K562 (cell line): ENCODE data around the gene SIGLEC1. TPM values are rescaled to one million over a fixed set of nuclear protein-coding genes. Genes with fewer than 3 reads are reported as not detected.

Source experiments
- REST ChIP-seq, 2 experiments: fragments of 450-650 bp; formaldehyde crosslinking in 1 of 2; IDR thresholded peaks; 2 replicates each; pipeline versions ENCODE4 v1.4.0 to v1.6.1; 2014 to 2020; ENCODE audit warnings: mild to moderate bottlenecking in 2 of 2, borderline replicate concordance in 1 of 2, low read depth in 1 of 2
- SMARCA4 ChIP-seq: fragments of 450-650 bp; IDR thresholded peaks from 2 replicates; pipeline ENCODE4 v1.6.1; 2016
- ZNF584 ChIP-seq: fragments of 200-800 bp; sonication (Bioruptor generic); IDR thresholded peaks from 2 replicates; pipeline ENCODE4 v1.6.1; 2016; ENCODE audit warnings: low read depth, mild to moderate bottlenecking, missing genetic modification characterization, missing compliant biosample characterization
- polyA plus RNA-seq, 8 experiments: library from polyadenylated mRNA; depleted of rRNA in 4 of 8; stranded (reverse) in 5 of 8; unstranded in 3 of 8; fragments of >200 nt; fragmentation: Nextera tagmentation in 2 of 8; fragmentation: Illumina TruSeq in 1 of 8; extraction: Ambion mirVana in 2 of 8; extraction: Trizol in 1 of 8; gene quantifications; 2 replicates each; pipeline versions ENCODE4 v1.2.1 to v1.2.3, GENCODE V29; 2011 to 2014; ENCODE audit warnings: inconsistent platforms in 1 of 8, missing spikeins in 1 of 8
- total RNA-seq, 7 experiments: library from RNA; depleted of rRNA in 6 of 7; stranded (reverse); fragments of >200 nt in 6 of 7; fragmentation: Illumina TruSeq in 2 of 7; extraction: Trizol in 2 of 7; gene quantifications; 2 replicates each; pipeline versions ENCODE4 v1.2.1 to v1.2.3, GENCODE V29; 2011 to 2021; ENCODE audit warnings: low replicate concordance in 1 of 7

Gene SIGLEC1
- total and polyA plus RNA-seq, 9 of the 15 experiments (the other 6 are each of a cell fraction or from before 2014, with no cell fraction given): 0.05 to 0.07 TPM; not detected in 7

- TF ChIP-seq REST (IDR thresholded peaks at IDR 0.05; ENCODE audit: borderline replicate concordance) (peak; percentile 32; the same call in 1 of the 2 replicates), REST (CRISPR knock-in tag; IDR thresholded peaks at IDR 0.05; ENCODE audit: low read depth) (no peak), ZNF584 (CRISPR knock-in tag) (no peak), SMARCA4 (no peak)
Measured at GRCh38 chr20:3687655-3688054, 24.7 kb downstream of the SIGLEC1 start (continued).
